T follicular helper cell (primary cell): ENCODE measurements around the gene CC2D1A.

Source experiments
- DNase-seq: peaks from one replicate; pipeline ENCODE4 v3.0.0-alpha.2; 2020; ENCODE audit warnings: low read depth
- total RNA-seq, 2 experiments: gene quantifications; one replicate each; lab custom pipeline; 2026; lab: John Stamatoyannopoulos, UW

Gene CC2D1A
- total RNA-seq: 30.8 to 35.8 reads per million in 2 experiments

DNA sequence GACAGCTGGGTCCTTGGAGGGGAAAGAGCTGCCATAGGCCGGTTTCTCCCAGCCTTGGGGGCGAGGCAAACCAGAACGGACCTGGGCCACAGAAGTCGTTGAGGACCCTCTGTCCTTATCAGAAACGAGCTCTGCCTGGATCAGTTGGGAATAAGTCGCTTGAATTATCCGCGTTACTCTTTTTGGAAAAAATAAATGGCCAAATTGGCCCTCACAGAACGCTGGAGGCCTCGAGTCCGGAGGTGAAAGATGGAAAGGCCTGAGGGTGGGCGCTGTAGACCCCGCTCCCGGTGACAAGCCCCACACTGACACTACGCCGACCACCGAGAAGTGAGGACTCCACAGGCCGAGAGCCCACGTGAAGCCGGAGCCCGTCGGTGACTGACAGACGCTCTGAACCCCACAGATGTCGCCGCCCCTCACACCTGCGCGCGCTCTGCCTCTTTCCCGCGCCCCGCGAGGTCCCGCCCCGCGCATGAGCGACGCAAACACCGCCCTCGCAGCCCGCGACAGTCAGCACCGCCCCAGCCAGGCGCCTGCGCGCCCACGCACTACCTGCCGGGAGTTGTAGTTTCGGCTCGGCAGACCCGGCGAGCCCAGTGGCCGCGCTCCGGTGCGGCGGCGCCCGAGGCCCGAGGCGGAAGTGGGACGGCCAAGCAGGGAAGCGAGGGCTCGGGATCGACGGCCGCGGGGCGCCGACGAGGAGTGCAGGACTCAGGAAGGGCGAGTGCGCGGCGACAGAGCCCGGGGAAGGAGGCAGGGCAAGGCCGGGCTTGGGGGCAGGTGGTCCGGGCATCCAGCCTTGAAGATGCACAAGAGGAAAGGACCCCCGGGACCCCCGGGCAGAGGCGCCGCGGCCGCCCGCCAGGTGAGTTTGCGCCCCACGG is at the start of gene CC2D1A, which contains the start of gene BRME1:
CC2D1A (plus strand) TSS at position 568 of the 887 bp plus-strand sequence; CDS start at position 809, 241 bp downstream.
BRME1 (minus strand) TSS at position 484 of the 887 bp plus-strand sequence. CDS start 1,225 bp downstream, outside the sequence.
- DNase-seq: peak; percentile 90

GRCh38 chr19:13856497-13856896 is 49.5 kb upstream of the CC2D1A start:
- no peak for DNase-seq

DNA sequence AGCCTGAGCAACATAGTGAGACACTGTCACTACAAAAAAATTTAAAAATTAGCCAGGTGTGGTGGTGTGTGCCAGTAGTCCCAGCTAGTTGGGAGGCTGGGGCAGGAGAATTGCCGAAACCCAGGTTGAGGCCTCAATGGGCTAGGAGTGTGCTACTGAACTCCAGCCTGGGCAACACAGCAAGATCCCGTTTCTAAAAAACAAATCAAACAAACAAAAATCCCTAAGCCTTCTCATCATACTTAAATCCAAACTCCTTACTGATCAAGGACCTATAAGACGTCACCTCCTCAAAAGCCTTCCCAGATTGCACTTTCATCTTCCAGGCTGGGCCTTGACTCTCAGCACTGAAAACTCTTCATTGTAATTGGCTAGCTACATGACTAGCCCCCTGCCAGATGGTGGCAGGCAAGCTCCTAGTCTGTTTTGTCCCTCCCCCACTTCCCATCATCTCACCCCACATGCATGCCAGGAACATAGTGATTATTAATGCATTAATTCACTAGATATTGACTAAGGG is 46.6 kb upstream of the CC2D1A start:
- no peak for DNase-seq

GRCh38 chr19:13860679-13861391 is 45.2 kb upstream of the CC2D1A start:
- no peak for DNase-seq

- DNase-seq: no peak
These were observed 44.6 kb upstream of the CC2D1A start for GRCh38 chr19:13861392-13861713.

DNA sequence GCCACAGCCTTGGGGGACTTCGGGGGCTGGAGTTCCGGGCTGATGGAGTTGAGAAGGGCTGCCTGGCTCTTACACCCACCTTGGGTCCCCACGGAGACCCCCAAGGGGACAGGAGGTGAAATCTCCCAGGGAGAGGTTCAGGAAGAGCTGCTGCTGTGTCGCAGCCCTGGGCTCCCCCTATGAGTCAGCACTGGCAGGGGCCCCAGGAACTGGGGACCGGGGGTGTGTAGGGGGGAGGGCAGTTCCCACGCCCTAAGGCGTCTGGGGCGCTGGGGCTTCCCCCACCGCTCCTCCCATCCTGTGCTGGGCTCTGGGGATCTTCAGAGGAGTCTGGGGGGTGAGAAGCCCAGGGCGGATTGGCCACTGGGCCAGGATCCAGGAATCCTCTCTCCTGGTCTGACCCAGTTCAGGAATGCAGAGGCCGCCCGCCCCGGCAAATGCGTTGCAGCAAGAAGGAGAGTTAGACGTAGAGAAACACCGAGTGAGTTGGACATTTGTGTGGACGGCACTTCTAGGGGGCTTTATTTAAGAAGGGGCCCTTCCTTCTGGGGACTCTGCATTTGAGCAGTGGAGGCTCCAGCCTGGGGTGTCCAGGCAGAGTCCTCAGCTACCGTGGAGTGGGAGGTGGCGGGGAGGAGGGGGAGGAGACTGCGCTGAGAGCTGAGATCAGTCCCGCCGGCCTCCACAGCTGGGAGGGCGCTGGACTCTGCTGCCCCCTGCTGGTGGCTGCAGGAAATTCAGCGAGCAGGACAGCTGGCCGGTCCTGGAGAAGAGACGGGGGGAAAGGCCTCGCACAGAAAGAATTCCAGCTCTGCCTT is 44.1 kb upstream of the CC2D1A start:
- peak; percentile 82 for DNase-seq

GRCh38 chr19:13864046-13864666 is 41.8 kb upstream of the CC2D1A start:
- no peak for DNase-seq

- no peak for DNase-seq
These were observed 41.1 kb upstream of the CC2D1A start for GRCh38 chr19:13864667-13865570.

- DNase-seq: no peak
These were observed 40.2 kb upstream of the CC2D1A start for GRCh38 chr19:13865571-13866462.

DNA sequence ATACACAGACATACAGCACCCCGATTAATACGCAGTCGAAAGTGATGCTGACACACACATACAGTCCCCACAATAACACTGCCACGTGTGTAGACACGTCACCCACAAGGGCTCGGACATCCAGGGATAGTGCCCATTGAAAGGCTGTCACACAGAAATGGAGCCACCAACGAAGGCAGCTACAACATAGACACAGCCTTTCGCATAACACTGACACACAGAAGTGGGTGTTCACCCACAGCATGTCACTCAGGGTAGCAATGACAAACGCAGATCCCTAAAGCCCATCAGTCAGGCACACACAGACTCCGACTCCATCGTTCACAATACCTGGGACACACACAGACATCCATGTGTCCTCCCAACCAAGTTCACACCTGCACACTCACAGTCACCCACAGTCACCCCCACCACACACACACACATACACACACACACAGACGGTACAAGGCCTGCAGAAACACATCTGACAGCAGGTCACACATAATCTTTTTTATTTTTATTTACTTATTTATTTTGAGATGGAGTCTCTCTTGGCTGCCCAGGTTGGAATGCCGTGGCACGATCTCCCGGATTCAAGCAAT is 39.4 kb upstream of the CC2D1A start:
- no peak for DNase-seq

GRCh38 chr19:13868663-13869062 is 37.3 kb upstream of the CC2D1A start:
- no peak for DNase-seq

- no peak for DNase-seq
These were observed 36.7 kb upstream of the CC2D1A start for GRCh38 chr19:13869281-13869680.

GRCh38 chr19:13870873-13871272 is 35.1 kb upstream of the CC2D1A start:
- DNase-seq: no peak

- no peak for DNase-seq
These were observed 33.7 kb upstream of the CC2D1A start for GRCh38 chr19:13872339-13872694.

GRCh38 chr19:13872695-13873389 is 33.2 kb upstream of the CC2D1A start:
- DNase-seq: no peak

DNA sequence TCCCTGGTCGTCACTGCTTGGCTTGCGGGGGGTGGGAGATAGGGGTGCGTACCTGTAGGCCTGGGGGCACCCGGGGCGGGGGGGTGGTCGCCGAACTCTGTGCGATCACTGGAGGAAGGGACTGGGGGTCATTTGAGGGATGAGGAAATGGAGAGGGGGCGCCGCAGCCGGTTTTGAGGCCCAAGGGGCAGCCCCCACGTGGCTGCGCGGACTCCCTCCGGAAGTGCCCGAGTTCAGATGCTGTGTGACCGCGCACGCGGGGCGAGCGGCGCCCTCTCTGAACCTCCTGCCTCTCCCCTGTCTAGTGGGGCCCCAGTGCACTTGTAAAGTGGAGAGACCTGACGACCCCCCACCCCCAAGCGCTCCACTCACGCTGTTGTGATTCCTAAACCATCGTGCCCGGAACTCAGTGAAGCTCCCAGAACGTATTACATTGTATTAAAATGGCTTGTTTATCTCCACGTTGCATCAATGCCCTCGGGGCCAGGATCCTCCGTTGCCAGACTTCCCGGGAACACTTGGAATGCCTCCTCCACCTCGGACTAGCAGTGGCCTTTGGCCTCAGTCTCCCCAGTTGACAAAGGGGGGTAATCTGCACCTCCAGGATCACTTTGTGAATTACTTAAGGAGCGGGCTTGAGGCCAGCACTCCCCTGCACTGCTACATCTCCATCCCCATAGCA is 32.0 kb upstream of the CC2D1A start:
- DNase-seq: no peak

DNA sequence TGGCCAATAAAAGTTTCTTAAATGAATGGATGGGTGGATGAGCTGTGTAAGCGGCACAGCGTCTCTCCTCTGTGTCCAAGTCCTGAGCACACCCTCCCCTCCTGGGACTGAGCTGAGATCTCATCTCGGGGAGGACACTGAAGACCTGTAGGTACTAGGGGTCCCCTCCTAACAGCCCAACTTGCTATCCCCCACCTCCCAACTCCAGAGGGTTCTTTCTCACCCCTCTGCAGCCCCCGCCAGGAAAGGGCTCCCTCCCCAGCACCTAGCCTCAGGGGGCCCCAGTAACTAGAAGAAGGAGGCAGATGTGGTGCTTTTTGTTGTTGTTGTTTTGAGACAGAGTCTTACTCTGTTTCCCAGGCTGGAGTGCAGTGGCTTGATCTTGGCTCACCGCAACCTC is 30.2 kb upstream of the CC2D1A start:
- no peak for DNase-seq

DNA sequence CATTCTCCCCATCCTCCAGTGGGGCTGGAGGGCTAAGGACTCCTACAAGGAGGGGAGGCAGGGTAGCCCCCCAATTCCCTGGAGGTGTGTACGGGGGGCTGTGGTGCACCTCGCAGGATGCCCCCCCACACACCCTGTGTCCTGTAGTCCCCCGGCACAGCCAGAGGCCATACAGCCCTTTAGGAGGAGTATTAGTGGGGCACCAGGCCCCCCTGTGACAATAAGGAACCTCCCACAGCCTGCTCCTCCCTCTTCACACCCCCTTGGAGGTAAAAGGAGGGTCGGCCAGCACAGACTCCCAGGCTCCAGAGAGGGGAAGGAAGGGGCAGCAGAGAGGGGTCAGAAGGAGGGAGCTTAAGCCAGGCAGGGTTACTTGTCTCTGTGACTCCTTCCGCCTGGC is 29.2 kb upstream of the CC2D1A start, which contains the start of gene NANOS3:
NANOS3 (plus strand) TSS at position 301 of the 400 bp plus-strand sequence. CDS start 115 bp downstream, outside the sequence.
- DNase-seq: no peak
